NCI-H2107 (cell line): ENCODE results near the gene DDX56.

ENCODE experiments used
- DNase-seq: peaks from one replicate; lab custom pipeline; 2025; lab: John Stamatoyannopoulos, UW

DDX56 gene

GRCh38 chr7:44595934-44596635 lies 22.4 kb upstream of the DDX56 start:
- DNase-seq: no peak

DNA sequence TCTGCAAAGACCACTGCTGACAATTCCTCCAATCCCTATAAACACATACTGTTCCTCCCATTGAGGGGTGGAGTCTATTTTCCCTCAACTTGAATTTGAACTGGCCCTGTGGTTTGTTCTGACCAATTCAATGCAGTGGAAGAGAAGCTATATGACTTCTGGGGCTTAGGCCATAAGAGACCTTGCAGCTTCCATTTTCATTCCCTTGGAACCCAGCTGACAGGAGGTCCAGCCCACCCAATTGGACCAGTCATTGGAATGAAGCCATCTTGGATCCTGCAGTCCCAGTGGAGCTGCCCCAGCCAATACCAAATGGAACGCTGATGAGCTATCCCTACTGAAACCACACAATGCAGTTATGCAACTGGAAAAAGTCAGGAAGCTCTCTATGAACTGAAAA lies 17.2 kb upstream of the DDX56 start:
- DNase-seq: no peak

DNA sequence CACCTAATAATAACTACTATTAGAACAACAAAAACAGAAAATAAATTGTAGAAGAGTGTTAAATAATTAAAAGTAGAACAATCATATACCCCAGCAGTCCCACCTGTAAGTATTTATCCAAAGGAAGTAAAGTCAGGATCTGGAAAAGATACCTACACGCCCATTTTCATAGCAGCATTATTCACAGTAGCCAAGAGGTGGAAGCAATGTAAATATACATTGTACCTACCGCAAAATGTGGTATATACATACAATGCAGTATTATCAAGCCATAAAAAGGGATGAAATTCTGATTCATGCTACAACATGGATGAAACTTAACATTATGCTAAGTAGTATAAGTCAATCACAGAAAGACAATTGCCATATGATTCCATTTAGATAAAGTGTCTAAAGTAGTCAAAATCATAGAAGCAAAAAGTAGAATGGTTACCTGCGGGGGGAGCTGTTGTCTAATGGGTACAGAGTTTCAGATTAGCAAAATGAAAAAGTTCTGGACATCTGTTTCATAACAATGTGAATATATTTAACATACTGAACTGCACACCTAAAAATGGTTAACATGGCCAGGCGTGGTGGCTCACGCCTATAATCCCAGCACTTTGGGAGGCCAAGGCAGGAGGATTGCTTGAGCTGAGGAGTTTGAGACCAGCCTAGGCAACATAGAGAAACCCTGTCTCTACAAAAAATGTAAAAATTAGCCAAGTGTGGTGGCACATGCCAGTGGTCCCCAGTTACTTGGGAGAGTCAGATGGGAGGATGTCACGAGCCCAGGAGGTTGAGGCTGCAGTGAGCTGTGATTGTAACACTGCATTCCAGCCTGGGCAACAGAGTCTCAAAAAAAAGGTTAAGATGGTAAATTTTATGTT lies 14.4 kb upstream of the DDX56 start:
- DNase-seq: peak; percentile 39

GRCh38 chr7:44583146-44583865 lies 9.6 kb upstream of the DDX56 start:
- DNase-seq: no peak

DNA sequence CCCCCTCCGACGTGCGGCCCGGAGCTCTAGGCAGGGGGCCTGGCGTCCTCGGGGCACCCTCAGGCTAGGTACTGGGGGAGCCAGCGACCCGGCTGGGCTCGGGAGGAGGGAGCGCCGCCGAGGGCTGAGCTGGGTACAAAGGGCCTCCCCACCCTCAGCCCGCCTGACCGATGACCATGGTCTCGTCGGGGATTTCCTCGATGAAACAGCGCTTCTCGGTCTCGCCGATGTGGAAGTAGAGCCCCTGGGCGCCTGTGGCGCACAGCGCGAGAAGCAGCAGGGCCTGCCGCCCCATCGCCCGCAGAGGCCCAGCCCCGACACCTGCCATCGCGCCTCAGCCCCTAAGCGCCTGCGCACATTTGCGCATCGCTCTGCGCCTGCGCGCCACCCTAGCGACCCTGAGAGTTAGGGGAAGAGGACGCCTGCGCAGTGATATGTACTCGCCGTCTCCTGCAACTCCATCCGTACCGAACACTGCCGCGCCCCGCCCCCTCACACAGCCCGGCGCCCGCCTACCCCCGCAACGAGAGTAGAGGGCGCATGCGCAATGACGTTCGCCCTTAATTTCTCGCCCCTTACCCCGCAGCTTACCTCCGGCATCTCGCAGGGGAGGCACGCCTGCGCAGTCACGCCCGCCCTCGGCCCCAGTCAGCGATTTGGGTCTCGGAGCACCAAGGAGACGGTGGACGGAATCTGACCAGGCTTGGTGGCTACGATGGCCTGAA lies 8.3 kb upstream of the DDX56 start, which contains the start of gene TMED4:
TSS of gene TMED4 (minus strand) at position 353 of the 725 bp plus-strand sequence. CDS start at position 328, 25 bp downstream.
- DNase-seq: peak; percentile 99

DNA sequence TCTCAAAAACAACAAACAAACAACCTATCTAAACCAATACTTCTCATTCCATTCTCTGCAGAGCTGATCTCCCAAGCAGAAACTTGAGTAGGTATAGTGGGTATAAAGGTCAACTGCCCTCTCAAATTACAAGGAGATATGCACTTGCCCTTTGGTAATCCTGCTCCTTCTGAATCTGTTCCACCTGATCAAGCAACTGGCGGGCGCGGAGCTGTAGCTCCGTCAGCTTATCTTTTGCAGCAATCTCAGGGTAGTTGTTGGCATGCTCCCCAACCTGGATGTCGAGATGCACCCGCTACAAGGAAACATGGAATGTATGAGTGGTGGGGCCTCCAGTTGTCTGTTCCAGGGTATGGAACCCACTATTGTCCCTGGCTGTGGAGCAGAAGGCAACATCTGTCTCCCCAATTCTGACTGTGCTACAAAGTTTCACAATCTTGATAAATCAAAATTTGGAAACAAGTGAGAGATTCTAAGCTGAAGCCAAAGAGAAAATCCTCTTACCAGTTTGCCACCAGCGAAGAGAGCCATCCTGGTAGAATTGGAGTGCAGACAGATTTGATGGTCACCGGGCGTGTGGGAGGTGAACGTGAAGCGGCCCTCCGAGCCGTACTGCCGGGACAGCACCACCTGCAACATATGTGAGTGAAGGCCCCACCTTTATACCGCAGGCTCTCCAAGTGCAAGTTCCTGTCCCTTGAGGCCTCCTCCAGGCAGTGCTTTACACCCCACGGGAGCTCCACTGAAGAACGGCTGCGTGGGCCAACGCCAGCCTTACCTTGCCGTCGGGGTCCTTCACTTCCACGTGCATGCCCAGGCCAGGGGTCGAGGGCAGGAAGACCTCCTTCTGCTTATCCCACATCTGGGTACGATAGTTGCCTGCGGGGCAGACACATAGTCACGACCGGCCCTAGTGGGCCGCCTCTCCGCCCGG lies 7.5 kb upstream of the DDX56 start:
- no peak for DNase-seq

GRCh38 chr7:44576228-44576627 lies 2.5 kb upstream of the DDX56 start:
- no peak for DNase-seq

GRCh38 chr7:44575054-44575453 lies 1.3 kb upstream of the DDX56 start:
- DNase-seq: no peak

DNA sequence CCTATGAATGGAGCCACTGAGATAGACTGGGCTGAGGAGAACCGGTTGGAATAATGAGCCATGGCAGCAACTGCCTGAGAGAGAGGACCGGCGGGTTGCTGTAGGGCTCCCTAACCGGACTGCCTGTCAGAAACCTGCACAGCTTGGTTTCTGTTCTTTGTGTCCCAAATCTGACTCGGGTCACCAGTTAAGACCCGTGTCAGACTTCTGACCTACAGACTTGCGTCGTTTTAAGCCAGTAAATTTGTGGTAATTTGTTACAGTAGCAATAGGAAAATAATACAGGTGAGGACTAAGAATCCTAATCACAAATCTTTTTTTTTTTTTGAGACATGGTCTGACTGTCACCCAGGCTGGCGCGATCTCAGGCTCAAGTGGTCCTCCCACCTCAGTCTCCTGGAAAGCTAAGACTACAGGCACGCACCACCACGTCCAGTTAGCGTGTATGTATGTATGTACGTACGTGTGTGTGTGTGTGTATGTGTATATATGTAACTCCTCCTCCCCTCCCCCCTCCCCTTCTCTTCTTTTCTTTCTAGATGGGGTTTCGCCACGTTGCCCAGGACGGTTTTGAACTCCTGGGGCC lies 672 bp upstream of the DDX56 start:
- DNase-seq: no peak

- no peak for DNase-seq
Measured at GRCh38 chr7:44572771-44573170, 937 bp downstream of the DDX56 start.

DNA sequence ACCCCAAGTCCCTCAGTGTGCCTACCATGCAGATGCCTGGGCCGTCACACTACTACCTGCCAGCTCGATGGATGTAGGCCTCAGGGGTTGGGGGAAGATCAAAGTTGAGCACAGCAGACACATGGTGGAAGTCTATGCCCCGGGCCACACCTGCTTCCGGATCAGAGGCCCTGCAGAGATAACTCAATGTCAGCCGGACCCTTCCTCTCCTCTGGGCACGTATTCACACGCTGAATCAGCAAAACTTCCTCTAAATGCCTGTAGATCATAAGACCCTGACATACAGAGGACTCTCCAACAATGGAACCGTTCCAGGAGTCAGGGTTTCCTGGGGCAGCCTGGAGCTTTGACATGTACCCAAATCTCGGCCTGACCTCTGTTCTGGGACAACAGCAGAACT lies 3.7 kb downstream of the DDX56 start:
- no peak for DNase-seq

GRCh38 chr7:44568771-44569560 lies 4.7 kb downstream of the DDX56 start:
- DNase-seq: no peak

DNA sequence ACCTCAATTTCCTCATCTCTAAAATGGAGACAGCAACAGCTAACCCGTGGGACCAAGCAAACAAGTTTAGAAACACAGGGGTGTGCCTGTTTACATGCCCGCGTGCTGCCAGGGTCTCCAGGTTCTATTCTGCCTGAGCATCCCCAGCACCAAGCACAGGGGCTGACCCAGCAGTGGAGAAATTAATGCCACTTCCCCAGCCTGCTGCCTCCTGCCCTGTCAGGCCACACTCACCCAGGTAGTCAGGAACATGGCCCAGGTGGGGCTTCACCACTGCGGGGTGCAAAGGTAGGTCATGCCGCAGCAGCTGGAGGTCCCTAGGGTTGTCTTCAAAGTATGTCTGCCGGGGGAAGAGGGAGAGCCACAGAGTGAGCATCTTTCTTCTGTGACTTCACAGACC lies 5.8 kb downstream of the DDX56 start:
- no peak for DNase-seq

DNA sequence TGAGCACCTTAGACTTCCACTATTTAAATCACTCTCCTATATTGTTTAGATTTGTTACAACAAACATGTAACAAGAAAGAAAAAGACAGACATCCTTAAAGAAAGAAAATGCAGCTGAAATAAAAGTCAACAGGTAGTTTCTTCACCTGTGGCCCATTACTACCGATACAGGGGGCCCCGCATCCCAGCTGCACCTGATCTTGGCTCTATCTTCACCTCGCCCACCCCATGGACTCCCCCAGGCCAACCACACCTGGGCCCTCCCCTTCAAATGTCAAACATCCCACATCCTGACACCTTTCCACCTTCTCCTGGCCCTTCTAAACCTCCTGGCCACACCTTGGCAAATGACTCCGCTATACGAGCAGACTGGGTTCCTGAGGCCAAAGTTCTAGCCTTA lies 7.0 kb downstream of the DDX56 start:
- no peak for DNase-seq

DNA sequence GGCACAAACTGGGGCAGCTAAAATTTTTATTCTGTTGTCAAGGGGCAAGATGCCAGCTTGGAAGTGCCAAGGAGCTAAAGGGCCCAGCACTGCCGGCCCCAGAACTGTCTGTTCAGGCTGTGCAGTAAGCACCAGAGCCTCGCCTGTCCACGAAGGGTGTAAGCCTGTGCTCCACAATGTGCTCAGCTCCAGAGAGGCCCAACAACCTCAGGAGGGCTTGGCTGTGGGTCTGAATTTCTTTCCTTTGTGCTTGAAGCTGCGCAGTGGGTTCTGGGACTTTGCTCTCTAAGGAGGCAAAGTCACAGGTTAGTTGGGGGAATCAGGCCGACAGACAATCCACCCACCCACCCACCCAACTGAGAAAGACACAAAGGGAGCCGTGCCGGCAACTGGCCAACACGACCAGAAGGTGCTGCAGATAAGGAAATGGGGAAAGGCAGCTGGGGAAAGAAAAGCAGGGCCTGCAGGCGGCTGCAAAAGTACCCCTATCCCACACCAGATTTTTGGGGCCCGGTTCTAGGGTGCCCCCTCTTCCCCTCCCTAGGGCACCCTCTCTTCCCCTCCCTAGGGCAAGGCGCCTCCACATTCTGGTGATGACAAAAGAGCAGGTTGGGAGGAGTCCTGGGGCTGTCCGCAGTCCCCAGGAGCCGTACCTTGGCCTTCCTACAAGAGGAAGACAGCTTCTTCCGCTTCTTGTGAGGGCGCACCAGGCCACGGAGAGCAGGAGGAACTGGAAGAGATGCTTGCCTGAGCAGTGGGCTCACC lies 7.7 kb downstream of the DDX56 start:
- DNase-seq: no peak

DNA sequence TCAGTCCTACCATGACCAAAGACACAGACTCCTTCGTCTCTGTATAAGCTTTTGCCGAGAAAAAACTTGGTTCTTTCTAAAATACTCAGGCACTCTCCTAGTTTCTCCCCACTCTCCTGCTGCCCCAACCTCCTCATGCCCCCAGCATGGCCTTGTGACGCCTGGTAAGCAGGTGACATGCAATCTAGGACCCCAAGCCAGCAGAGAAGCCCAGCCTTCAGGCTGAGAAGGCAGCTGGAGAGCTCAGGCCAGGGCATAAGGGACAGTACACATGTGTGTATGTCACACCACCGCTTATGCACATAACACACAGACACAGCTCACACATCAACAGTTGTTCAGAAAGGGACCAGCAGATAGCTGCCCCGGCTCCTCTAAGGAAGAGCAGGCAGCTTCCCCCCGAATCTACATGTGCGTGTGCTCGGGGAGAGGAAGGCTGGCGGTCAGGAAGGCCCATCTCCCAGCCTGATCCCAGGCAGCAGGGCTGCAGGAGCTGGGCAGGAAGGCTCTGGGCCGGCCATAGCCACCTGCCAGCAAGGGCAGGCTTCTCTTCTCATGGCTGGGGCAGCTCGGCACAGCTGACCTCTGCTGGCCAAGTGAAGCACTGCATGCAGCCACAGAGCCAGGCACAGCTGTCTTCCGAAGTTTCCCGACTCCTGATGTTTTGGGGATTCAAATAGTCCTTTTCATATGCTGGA lies 8.5 kb downstream of the DDX56 start:
- peak; percentile 38 for DNase-seq

GRCh38 chr7:44564606-44565005 lies 9.1 kb downstream of the DDX56 start:
- no peak for DNase-seq

DNA sequence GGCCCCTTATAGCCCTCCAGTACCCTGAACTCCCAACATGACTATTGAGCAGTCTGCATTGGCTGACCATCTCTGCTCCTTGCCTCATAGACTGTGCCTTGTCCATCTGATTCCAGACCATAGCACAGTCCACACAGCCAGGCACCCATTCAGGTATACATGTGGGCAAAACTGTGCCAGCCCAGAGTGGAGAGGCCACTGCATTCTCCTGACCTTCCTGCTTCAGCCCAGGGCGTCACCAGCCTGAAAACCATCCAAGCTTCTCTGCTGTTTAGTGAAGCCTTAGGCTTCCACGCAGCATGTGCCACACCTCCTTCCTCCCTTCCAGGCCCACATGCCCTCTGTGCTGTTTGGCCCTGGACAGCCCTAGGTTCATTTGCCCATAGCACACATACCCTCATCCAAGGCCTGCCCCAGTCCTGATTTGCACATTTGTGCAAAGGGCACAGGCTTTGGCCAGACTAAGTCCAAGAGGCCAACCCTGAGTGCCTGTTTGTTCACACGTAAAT lies 10.5 kb downstream of the DDX56 start:
- DNase-seq: no peak
